K562 (cell line): ENCODE data around the gene CABP4. TPM values are rescaled to one million over a fixed set of nuclear protein-coding genes. Genes with fewer than 3 reads are reported as not detected.

Source experiments
- ATAC-seq: fragments of 200-7000 bp; cut with Tn5 transposase; 3 replicates; pipeline ENCODE4 v1.9.1; 2020; ENCODE audit warnings: moderate library complexity
- BruUV-seq: library from RNA; stranded (reverse); fragments of 400-500 nt; replicated peaks from 2 replicates; lab custom pipeline; 2021; lab: Mats Ljungman, UMichigan
- CTCF ChIA-PET: fragments of 300-600 bp; formaldehyde crosslinking; extraction: SDS; loops from one replicate; lab custom pipeline; 2021; ENCODE audit warnings: low intra/inter-chr PET ratio; lab: Yijun Ruan, JAX
- POLR2A ChIA-PET: fragments of 300-600, 350-650 bp; sonication (Branson Sonifier 250); formaldehyde crosslinking; extraction: SDS; loops from one replicate; lab custom pipeline; 2021; ENCODE audit warnings: antibody characterized with exemption, inconsistent platforms; lab: Yijun Ruan, JAX
- DNase-seq, 4 experiments: peaks; one replicate each; pipeline versions ENCODE4 v3.0.0 to v3.0.0-alpha.2; 2011 to 2018; ENCODE audit warnings: low spot score in 3 of 4, mixed read lengths in 3 of 4; ENCODE audit errors: extremely low read depth in 1 of 4
- FAIRE-seq: peaks from 2 replicates; lab custom pipeline; 2011; peaks lifted over from hg19 to GRCh38; lab: Jason Lieb, UNC
- H2AFZ ChIP-seq: 2 replicates; pipeline ENCODE4 v1.6.0; 2011; ENCODE audit warnings: low read depth, low read length, control low read depth, inconsistent platforms
- H3K27ac ChIP-seq: fragments of 200-600 bp; 3 replicates; pipeline ENCODE4 v1.8.0; 2011; ENCODE audit warnings: low read depth, mild to moderate bottlenecking, control low read depth, inconsistent platforms, low read length, moderate library complexity, mixed read lengths; ENCODE audit errors: extremely low read depth
- H3K27me3 ChIP-seq, 2 experiments: fragments of 300-600 bp in 1 of 2; 2 replicates in 1 of 2; 3 replicates in 1 of 2; pipeline versions ENCODE4 v1.6.0 to v1.8.0; 2011; ENCODE audit warnings: inconsistent platforms in 2 of 2, low read length in 2 of 2, mild to moderate bottlenecking in 1 of 2, mixed read lengths in 1 of 2, moderate library complexity in 1 of 2; ENCODE audit not compliant: control insufficient read depth in 2 of 2, insufficient read depth in 2 of 2
- H3K36me3 ChIP-seq: fragments of 300-600 bp; 3 replicates; pipeline ENCODE4 v1.8.0; 2011; ENCODE audit warnings: mild to moderate bottlenecking, low read length, inconsistent platforms; ENCODE audit not compliant: control insufficient read depth, insufficient read depth
- H3K4me1 ChIP-seq, 2 experiments: fragments of 200-600 bp in 1 of 2; replicated peaks in 1 of 2; 2 replicates in 1 of 2; 3 replicates in 1 of 2; pipeline versions ENCODE4 v1.5.1 to v1.8.0; 2011; ENCODE audit warnings: inconsistent platforms in 2 of 2, low read length in 2 of 2, mild to moderate bottlenecking in 1 of 2, mixed read lengths in 1 of 2, moderate library complexity in 1 of 2; ENCODE audit not compliant: control insufficient read depth in 2 of 2, insufficient read depth in 2 of 2
- H3K4me2 ChIP-seq: 2 replicates; pipeline ENCODE4 v1.6.1; 2011; ENCODE audit warnings: low read length, control low read depth, inconsistent platforms, mixed read lengths; ENCODE audit not compliant: insufficient read depth
- H3K4me3 ChIP-seq: fragments of 200-600 bp; sonication (generic), shearing (Covaris generic); 2 replicates; pipeline ENCODE4 v1.5.1; 2016; ENCODE audit warnings: control low read depth, inconsistent platforms
- H3K79me2 ChIP-seq: fragments of 200-600 bp; 3 replicates; pipeline ENCODE4 v1.8.0; 2011; ENCODE audit warnings: low read length, inconsistent platforms; ENCODE audit not compliant: control insufficient read depth, insufficient read depth
- H3K9ac ChIP-seq, 2 experiments: 2 replicates each; pipeline versions ENCODE4 v1.6.0 to v1.6.1; 2011; ENCODE audit warnings: low read depth in 2 of 2, low read length in 2 of 2, control low read depth in 1 of 2, inconsistent platforms in 1 of 2, mild to moderate bottlenecking in 1 of 2, mixed read lengths in 1 of 2; ENCODE audit not compliant: insufficient read depth in 1 of 2
- H3K9me1 ChIP-seq: one replicate; pipeline ENCODE4 v1.6.0; 2011; ENCODE audit warnings: inconsistent platforms, mild to moderate bottlenecking, low read length, moderate library complexity; ENCODE audit not compliant: control insufficient read depth, insufficient read depth
- H3K9me3 ChIP-seq: replicated peaks from 2 replicates; pipeline ENCODE4 v1.5.1; 2011; ENCODE audit warnings: low read depth, low read length, inconsistent platforms; ENCODE audit not compliant: control insufficient read depth, insufficient read depth
- H4K20me1 ChIP-seq: replicated peaks from 2 replicates; pipeline ENCODE4 v1.6.1; 2011; ENCODE audit warnings: low read length, inconsistent platforms, mixed read lengths; ENCODE audit not compliant: control insufficient read depth, insufficient read depth
- CEBPG ChIP-seq, 3 experiments: fragments of 200-800 bp in 1 of 3; sonication (Bioruptor generic) in 1 of 3; sonication (generic) in 1 of 3; formaldehyde crosslinking in 1 of 3; IDR thresholded peaks in 2 of 3; conservative IDR thresholded peaks in 1 of 3; 2 replicates each; pipeline versions ENCODE4 v1.6.1 to v1.8.0; 2016 to 2022; ENCODE audit warnings: missing compliant biosample characterization in 2 of 3, missing genetic modification characterization in 2 of 3, mild to moderate bottlenecking in 1 of 3, missing genetic modification reagents in 1 of 3
- CREB1 ChIP-seq, 2 experiments: sonication (generic) in 1 of 2; formaldehyde crosslinking in 1 of 2; IDR thresholded peaks; 2 replicates each; pipeline versions ENCODE4 v1.6.1 to v1.8.0; 2012 to 2022; ENCODE audit warnings: inconsistent platforms in 1 of 2, mild to moderate bottlenecking in 1 of 2, missing genetic modification reagents in 1 of 2, moderate library complexity in 1 of 2
- CTBP1 ChIP-seq: fragments of 450-650 bp; IDR thresholded peaks from 2 replicates; pipeline ENCODE4 v1.6.1; 2016; ENCODE audit warnings: borderline replicate concordance
- EHMT2 ChIP-seq: fragments of 450-650 bp; IDR thresholded peaks from 2 replicates; pipeline ENCODE4 v1.6.1; 2018; ENCODE audit warnings: antibody characterized with exemption
- SP1 ChIP-seq: sonication (generic); formaldehyde crosslinking; IDR thresholded peaks from 2 replicates; pipeline ENCODE4 v1.8.1; 2022; ENCODE audit warnings: mild to moderate bottlenecking, missing genetic modification reagents
- ZNF280B ChIP-seq: fragments of 250-450 bp; sonication (Bioruptor Pico); IDR thresholded peaks from 2 replicates; pipeline ENCODE4 v1.5.1; 2021; ENCODE audit warnings: mild to moderate bottlenecking
- ZNF75A ChIP-seq: fragments of 450-650 bp; formaldehyde crosslinking; IDR thresholded peaks from 2 replicates; pipeline ENCODE4 v1.4.0; 2020; ENCODE audit warnings: mild to moderate bottlenecking
- WGBS: fragments of 100-300 bp; shearing (Covaris generic); methylation state at CpG from one replicate; pipeline ENCODE4 v1.1.6; 2016; ENCODE audit warnings: low coverage, mixed read lengths; ENCODE audit not compliant: insufficient coverage; ENCODE audit errors: missing lambda C conversion rate; 5-methylcytosine and 5-hydroxymethylcytosine counted together
- in situ Hi-C: fragments of 300-500 bp; cut with MboI; formaldehyde crosslinking; loops from 4 replicates; pipeline ENCODE4 v1.15.0; 2018; ENCODE audit warnings: inconsistent platforms, mixed read lengths
- intact Hi-C: fragments of 100-400 bp; cut with micrococcal nuclease; formaldehyde crosslinking; loops from 2 replicates; pipeline ENCODE4 v1.14.2; 2022
- polyA plus RNA-seq, 8 experiments: library from polyadenylated mRNA; depleted of rRNA in 4 of 8; stranded (reverse) in 5 of 8; unstranded in 3 of 8; fragments of >200 nt; fragmentation: Nextera tagmentation in 2 of 8; fragmentation: Illumina TruSeq in 1 of 8; extraction: Ambion mirVana in 2 of 8; extraction: Trizol in 1 of 8; gene quantifications; 2 replicates each; pipeline versions ENCODE4 v1.2.1 to v1.2.3, GENCODE V29; 2011 to 2014; ENCODE audit warnings: inconsistent platforms in 1 of 8, missing spikeins in 1 of 8
- total RNA-seq, 7 experiments: library from RNA; depleted of rRNA in 6 of 7; stranded (reverse); fragments of >200 nt in 6 of 7; fragmentation: Illumina TruSeq in 2 of 7; extraction: Trizol in 2 of 7; gene quantifications; 2 replicates each; pipeline versions ENCODE4 v1.2.1 to v1.2.3, GENCODE V29; 2011 to 2021; ENCODE audit warnings: low replicate concordance in 1 of 7

CABP4 gene
- total and polyA plus RNA-seq, 9 of the 15 experiments (the other 6 are each of a cell fraction or from before 2014, with no cell fraction given), result 0.11 TPM; not detected in 8

DNA sequence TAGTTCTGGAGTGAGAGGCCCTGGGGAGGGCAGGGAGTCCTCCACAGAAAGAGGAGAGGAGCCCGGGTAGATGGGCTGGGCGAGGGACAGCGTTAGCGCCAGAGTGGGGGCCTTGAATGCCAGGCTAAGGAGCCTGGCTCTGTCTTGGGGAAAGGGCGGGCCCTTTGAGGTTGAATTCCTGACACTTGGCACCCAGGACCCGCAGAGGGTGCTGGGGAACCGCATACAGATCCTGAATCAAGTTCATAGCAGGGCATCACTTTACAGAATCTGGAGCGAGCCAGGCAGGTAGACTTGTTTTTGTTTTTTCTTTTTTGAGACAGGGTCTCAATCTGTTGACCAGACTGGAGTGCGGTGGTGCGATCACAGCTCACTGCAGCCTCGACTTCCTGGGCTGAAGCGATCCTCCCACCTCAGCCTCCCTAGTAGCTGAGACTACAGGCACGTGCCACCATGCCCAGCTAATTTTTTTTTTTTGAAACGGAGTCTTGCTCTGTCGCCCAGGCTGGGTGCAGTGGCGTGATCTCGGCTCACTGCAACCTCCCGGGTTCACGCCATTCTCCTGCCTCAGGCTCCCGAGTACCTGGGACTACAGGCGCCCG, 33.6 kb upstream of the CABP4 start (continued):
- TF ChIP-seq ZNF280B, result no peak
- TF ChIP-seq ZNF75A (CRISPR knock-in tag), result no peak
- TF ChIP-seq CREB1 (IDR thresholded peaks at IDR 0.05), result no peak
- 0 out of 2 replicates have a peak, but pooled peaks have one; percentile 3 for TF ChIP-seq CREB1 (CRISPR knock-in tag; IDR thresholded peaks at IDR 0.05)
- peak; percentile 31; the same call in 1 of the 2 replicates for TF ChIP-seq SP1 (CRISPR knock-in tag)

GRCh38 chr11:67422891-67423290, 32.3 kb upstream of the CABP4 start:
- FAIRE-seq, result no peak
- Histone ChIP-seq H3K79me2 (peaks cover 8% of the 10 kb centered on the region; the same call in 1 of the 3 replicates), H3K27ac (no peak overlapping the region), H3K9ac (peak overlapping the region in 1 of 2 experiments; percentile 73; a peak in 2 of 4 replicates), H3K9me3 (no peaks in the 10 kb centered on the region), H3K4me2 (no peak overlapping the region), H3K4me3 (no peak overlapping the region), H3K27me3 (no peaks in the 10 kb centered on the region), H3K9me1 (peaks cover 3% of the 10 kb centered on the region), H3K36me3 (no peaks in the 10 kb centered on the region), H4K20me1 (no peaks in the 10 kb centered on the region), H3K4me1 (peaks cover 9 to 60% of the 10 kb centered on the region in 2 experiments), H2AFZ (no peak overlapping the region)
- in situ Hi-C loops (no loop called here), intact Hi-C loops (loop anchor here (5.0 kb wide), 1 partner anchor 44 kb away; the partner anchor contains the start of gene TMEM134)
- POLR2A ChIA-PET, result interaction anchor here (0.6 to 2.0 kb wide), 6 partner anchors 10 to 190 kb away, joined by 3 to 9 read pairs (median 4); partner anchors contain the start of genes GSTP1, PPP1CA and PTPRCAP
- no TSS peak for BruUV-seq
- CTCF ChIA-PET, result no interaction called here
- peak in 1 of 4 experiments; percentile 34 for DNase-seq
- no peak for ATAC-seq
- 53% methylated on average over 6 of the region's 6 CpGs for WGBS
- TF ChIP-seq EHMT2 (no peak), CTBP1 (no peak), CEBPG (CRISPR knock-in tag; IDR thresholded peaks at IDR 0.05) (no peak), CEBPG (tag; conservative IDR thresholded peaks at IDR 0.05 in 1 of 2, IDR thresholded peaks at IDR 0.05 in 1 of 2) (no peak)
